Activated T-cell treated with anti-CD3 and anti-CD28 coated beads, Interleukin-2, amount 50 U/mL, for 72 hours (primary cell): ENCODE measurements around the gene UBASH3A. TPM values are rescaled to one million over a fixed set of nuclear protein-coding genes. Genes with fewer than 3 reads are reported as not detected.

Source experiments
- ATAC-seq, 2 donors: fragments of 150-1000 bp; cut with Tn5 transposase; replicated peaks in 1 of 2; 2 replicates each; pipeline ENCODE4 v1.10.0; 2021; ENCODE audit warnings: moderate library complexity in 2 of 2, mild to moderate bottlenecking in 1 of 2
- DNase-seq, 2 donors: peaks; one replicate each; pipeline ENCODE4 v3.0.0; 2021 to 2022; ENCODE audit warnings: mixed read lengths in 1 of 2
- H3K27ac Mint-ChIP-seq: one replicate; pipeline ENCODE4 v1.8.0; 2022; ENCODE audit warnings: mild to moderate bottlenecking, moderate library complexity, mixed read lengths
- H3K27me3 Mint-ChIP-seq: one replicate; pipeline ENCODE4 v1.8.0; 2022; ENCODE audit warnings: low read depth, mixed read lengths
- H3K36me3 Mint-ChIP-seq, 2 donors: one replicate each; pipeline ENCODE4 v1.8.0; 2022; ENCODE audit warnings: mixed read lengths in 2 of 2, mild to moderate bottlenecking in 1 of 2; ENCODE audit not compliant: insufficient read depth in 2 of 2
- H3K4me1 Mint-ChIP-seq: one replicate; pipeline ENCODE4 v1.8.0; 2022; ENCODE audit warnings: low read depth, mixed read lengths
- H3K4me3 Mint-ChIP-seq, 2 donors: one replicate each; pipeline ENCODE4 v1.8.0; 2022; ENCODE audit warnings: mild to moderate bottlenecking in 2 of 2, mixed read lengths in 2 of 2, moderate library complexity in 2 of 2
- H3K9me3 Mint-ChIP-seq, 2 donors: one replicate each; pipeline ENCODE4 v1.8.0; 2022; ENCODE audit warnings: mixed read lengths in 2 of 2
- total RNA-seq, 2 donors: library from RNA; stranded (reverse); gene quantifications; one replicate each; pipeline ENCODE4 v1.2.3, GENCODE V29; 2022

Gene UBASH3A
- total RNA-seq, 2 donors from 2014 or later: 54.5 to 57.4 TPM

GRCh38 chr21:42443876-42444744 is 40.4 kb downstream of the UBASH3A start:
- Mint-ChIP-seq H3K4me1 (peaks cover 59% of the 10 kb centered on the region), H3K36me3 (peaks cover 19 to 47% of the 10 kb centered on the region in 2 donors), H3K27me3 (no peaks in the 10 kb centered on the region), H3K9me3 (peaks cover 0 to 4% of the 10 kb centered on the region in 2 donors), H3K27ac (no peak overlapping the region), H3K4me3 (no peak overlapping the region)
- DNase-seq (no peak), ATAC-seq (no peak)

GRCh38 chr21:42444745-42445059 is 41.0 kb downstream of the UBASH3A start:
- ATAC-seq (no peak), DNase-seq (no peak)
- H3K27ac Mint-ChIP-seq: no peak overlapping the region
- H3K27me3 Mint-ChIP-seq: no peaks in the 10 kb centered on the region
- peaks cover 0 to 2% of the 10 kb centered on the region in 2 donors for H3K9me3 Mint-ChIP-seq
- H3K4me3 Mint-ChIP-seq: no peak overlapping the region
- H3K4me1 Mint-ChIP-seq: peaks cover 59% of the 10 kb centered on the region
- peaks cover 14 to 41% of the 10 kb centered on the region in 2 donors for H3K36me3 Mint-ChIP-seq

GRCh38 chr21:42445311-42445710 is 41.6 kb downstream of the UBASH3A start:
- Mint-ChIP-seq H3K27me3 (no peaks in the 10 kb centered on the region), H3K27ac (no peak overlapping the region), H3K4me1 (peaks cover 59% of the 10 kb centered on the region), H3K4me3 (no peak overlapping the region), H3K36me3 (peaks cover 12 to 35% of the 10 kb centered on the region in 2 donors), H3K9me3 (no peaks in the 10 kb centered on the region)
- DNase-seq: no peak
- no peak for ATAC-seq

GRCh38 chr21:42446531-42446930 is 42.8 kb downstream of the UBASH3A start:
- H3K36me3 Mint-ChIP-seq: peaks cover 9 to 26% of the 10 kb centered on the region in 2 donors
- peak overlapping the region; percentile 63 for H3K27ac Mint-ChIP-seq
- peaks cover 62% of the 10 kb centered on the region for H3K4me1 Mint-ChIP-seq
- ATAC-seq: peak; percentile 35 to 59
- DNase-seq: peak in 1 of 2 donors; percentile 43
- H3K27me3 Mint-ChIP-seq: no peaks in the 10 kb centered on the region
- peak overlapping the region; percentile 40 to 45 for H3K4me3 Mint-ChIP-seq
- no peaks in the 10 kb centered on the region for H3K9me3 Mint-ChIP-seq

- DNase-seq (no peak), ATAC-seq (no peak)
- Mint-ChIP-seq H3K4me1 (peaks cover 59% of the 10 kb centered on the region), H3K36me3 (peaks cover 5 to 20% of the 10 kb centered on the region in 2 donors), H3K27ac (peak overlapping the region; percentile 63), H3K4me3 (no peak overlapping the region), H3K9me3 (no peaks in the 10 kb centered on the region), H3K27me3 (no peaks in the 10 kb centered on the region)
Observed at GRCh38 chr21:42447182-42447581, 43.5 kb downstream of the UBASH3A start.

- Mint-ChIP-seq H3K4me3 (no peak overlapping the region), H3K36me3 (peaks cover 4 to 15% of the 10 kb centered on the region in 2 donors), H3K4me1 (peaks cover 57% of the 10 kb centered on the region), H3K9me3 (no peaks in the 10 kb centered on the region), H3K27me3 (no peaks in the 10 kb centered on the region), H3K27ac (no peak overlapping the region)
- no peak for DNase-seq
- ATAC-seq: no peak
Observed at GRCh38 chr21:42447732-42448131, 44.0 kb downstream of the UBASH3A start.

- H3K27me3 Mint-ChIP-seq: no peaks in the 10 kb centered on the region
- ATAC-seq (no peak), DNase-seq (no peak)
- peaks cover 66% of the 10 kb centered on the region for H3K4me1 Mint-ChIP-seq
- peak overlapping the region; percentile 39 for H3K27ac Mint-ChIP-seq
- H3K4me3 Mint-ChIP-seq: no peak overlapping the region
- no peaks in the 10 kb centered on the region for H3K9me3 Mint-ChIP-seq
- peaks cover 4 to 13% of the 10 kb centered on the region in 2 donors for H3K36me3 Mint-ChIP-seq
Observed at GRCh38 chr21:42448686-42449085, 45.0 kb downstream of the UBASH3A start.

GRCh38 chr21:42451941-42452340 is 48.2 kb downstream of the UBASH3A start:
- Mint-ChIP-seq H3K27me3 (no peaks in the 10 kb centered on the region), H3K4me3 (no peak overlapping the region), H3K4me1 (peaks cover 68% of the 10 kb centered on the region), H3K9me3 (no peaks in the 10 kb centered on the region), H3K36me3 (peaks cover 4 to 10% of the 10 kb centered on the region in 2 donors), H3K27ac (no peak overlapping the region)
- ATAC-seq (no peak), DNase-seq (no peak)

GRCh38 chr21:42452401-42453223 is 48.9 kb downstream of the UBASH3A start:
- Mint-ChIP-seq H3K4me3 (no peak overlapping the region), H3K4me1 (peaks cover 68% of the 10 kb centered on the region), H3K9me3 (no peaks in the 10 kb centered on the region), H3K27me3 (no peaks in the 10 kb centered on the region), H3K27ac (no peak overlapping the region), H3K36me3 (peaks cover 3 to 8% of the 10 kb centered on the region in 2 donors)
- no peak for DNase-seq
- ATAC-seq: no peak

- H3K27ac Mint-ChIP-seq: no peak overlapping the region
- H3K4me3 Mint-ChIP-seq: no peak overlapping the region
- ATAC-seq: no peak
- no peaks in the 10 kb centered on the region for H3K27me3 Mint-ChIP-seq
- H3K9me3 Mint-ChIP-seq: no peaks in the 10 kb centered on the region
- no peaks in the 10 kb centered on the region for H3K36me3 Mint-ChIP-seq
- peaks cover 62% of the 10 kb centered on the region for H3K4me1 Mint-ChIP-seq
- no peak for DNase-seq
Observed at GRCh38 chr21:42453224-42453985, 49.7 kb downstream of the UBASH3A start.

GRCh38 chr21:42453986-42454570 is 50.4 kb downstream of the UBASH3A start:
- Mint-ChIP-seq H3K36me3 (no peaks in the 10 kb centered on the region), H3K27me3 (no peaks in the 10 kb centered on the region), H3K4me1 (peaks cover 57% of the 10 kb centered on the region), H3K9me3 (no peaks in the 10 kb centered on the region), H3K4me3 (no peak overlapping the region), H3K27ac (no peak overlapping the region)
- DNase-seq (no peak), ATAC-seq (no peak)

- Mint-ChIP-seq H3K27me3 (no peaks in the 10 kb centered on the region), H3K9me3 (no peaks in the 10 kb centered on the region), H3K27ac (no peak overlapping the region), H3K4me1 (peaks cover 50% of the 10 kb centered on the region), H3K4me3 (no peak overlapping the region), H3K36me3 (no peaks in the 10 kb centered on the region)
- ATAC-seq: no peak
- no peak for DNase-seq
Observed at GRCh38 chr21:42454786-42455185, 51.1 kb downstream of the UBASH3A start.
